MCF 10A (cell line): ENCODE results near the gene CCL24. TPM values are rescaled to one million over a fixed set of nuclear protein-coding genes. Genes with fewer than 3 reads are reported as not detected.
"Not testable (repeated sequence)": the region's sequence is repeated elsewhere in the genome, so short reads cannot be mapped to it uniquely, and the experiment has no call there.

Source experiments
- BruUV-seq: library from RNA; stranded (reverse); fragments of 400-500 nt; replicated peaks from 2 replicates; lab custom pipeline; 2021; lab: Mats Ljungman, UMichigan
- CTCF ChIA-PET: fragments of 300-600 bp; sonication (Branson Sonifier 250); formaldehyde crosslinking; extraction: SDS; loops from one replicate; lab custom pipeline; 2021; ENCODE audit warnings: antibody characterized with exemption, inconsistent platforms; lab: Yijun Ruan, JAX
- POLR2A ChIA-PET: fragments of 300-600, 350-650 bp; sonication (Branson Sonifier 250); formaldehyde crosslinking; extraction: SDS; loops from one replicate; lab custom pipeline; 2020; ENCODE audit warnings: antibody characterized with exemption, inconsistent platforms; lab: Yijun Ruan, JAX
- DNase-seq: peaks from one replicate; pipeline ENCODE4 v3.0.0-alpha.2; 2018; ENCODE audit not compliant: unreplicated experiment
- H3K27ac Mint-ChIP-seq: one replicate; pipeline ENCODE4 v1.8.0; 2022; ENCODE audit warnings: mild to moderate bottlenecking, low read depth, mixed read lengths; ENCODE audit not compliant: unreplicated experiment
- H3K27me3 Mint-ChIP-seq: one replicate; pipeline ENCODE4 v1.8.0; 2022; ENCODE audit warnings: mixed read lengths; ENCODE audit not compliant: insufficient read depth, unreplicated experiment
- H3K36me3 Mint-ChIP-seq: one replicate; pipeline ENCODE4 v1.8.0; 2022; ENCODE audit warnings: mild to moderate bottlenecking, moderate library complexity, mixed read lengths; ENCODE audit not compliant: insufficient read depth, unreplicated experiment
- H3K4me1 Mint-ChIP-seq: one replicate; pipeline ENCODE4 v1.8.0; 2022; ENCODE audit warnings: mixed read lengths; ENCODE audit not compliant: insufficient read depth, unreplicated experiment
- H3K4me3 Mint-ChIP-seq: one replicate; pipeline ENCODE4 v1.8.0; 2022; ENCODE audit warnings: mild to moderate bottlenecking, moderate library complexity, mixed read lengths; ENCODE audit not compliant: unreplicated experiment
- H3K9me3 Mint-ChIP-seq: one replicate; pipeline ENCODE4 v1.8.0; 2022; ENCODE audit warnings: mixed read lengths; ENCODE audit not compliant: unreplicated experiment
- CTCF ChIP-seq: fragments of 200-600 bp; IDR thresholded peaks from one replicate; pipeline ENCODE4 v1.8.0; 2022; ENCODE audit warnings: antibody characterized with exemption, mild to moderate bottlenecking; ENCODE audit not compliant: unreplicated experiment
- intact Hi-C: fragments of 100-400 bp; cut with micrococcal nuclease; formaldehyde crosslinking; loops from 2 replicates; pipeline ENCODE4 v1.14.1; 2022
- total RNA-seq: library from RNA; stranded (reverse); gene quantifications from 2 replicates; pipeline ENCODE4 v1.2.3, GENCODE V29; 2022

Gene CCL24
- total RNA-seq, 1 experiment from 2014 or later = not detected

GRCh38 chr7:75798770-75799169, 14.8 kb downstream of the CCL24 start:
- no TSS peak for BruUV-seq
- peaks cover 3% of the 10 kb centered on the region for H3K36me3 Mint-ChIP-seq
- POLR2A ChIA-PET = no interaction called here
- no peak for TF ChIP-seq CTCF
- no peak overlapping the region for H3K27ac Mint-ChIP-seq
- no peaks in the 10 kb centered on the region for H3K4me1 Mint-ChIP-seq
- CTCF ChIA-PET = interaction anchor here (0.7 kb wide), 1 partner anchor 62 kb away, joined by 3 read pairs; no protein-coding TSS in a partner anchor
- no peaks in the 10 kb centered on the region for H3K9me3 Mint-ChIP-seq
- intact Hi-C loops = no loop called here
- peaks cover 25% of the 10 kb centered on the region for H3K27me3 Mint-ChIP-seq
- no peak overlapping the region for H3K4me3 Mint-ChIP-seq
- no peak for DNase-seq

- DNase-seq = no peak
Measured at GRCh38 chr7:75796420-75796819, 17.2 kb downstream of the CCL24 start.

GRCh38 chr7:75795831-75796285, 17.7 kb downstream of the CCL24 start:
- BruUV-seq = no TSS peak
- Mint-ChIP-seq H3K27me3 (peaks cover 28% of the 10 kb centered on the region), H3K4me3 (no peak overlapping the region), H3K9me3 (no peaks in the 10 kb centered on the region), H3K4me1 (peaks cover 6% of the 10 kb centered on the region), H3K36me3 (peaks cover 7% of the 10 kb centered on the region), H3K27ac (no peak overlapping the region)
- no peak for DNase-seq
- intact Hi-C loops = no loop called here
- ChIA-PET POLR2A (no interaction called here), CTCF (interaction anchor here (0.6 kb wide), 1 partner anchor 367 kb away, joined by 3 read pairs; no protein-coding TSS in a partner anchor)
- no peak for TF ChIP-seq CTCF

More at GRCh38 chr7:75796420-75796819, 17.2 kb downstream of the CCL24 start:
- H3K27ac Mint-ChIP-seq = no peak overlapping the region
- no peak for TF ChIP-seq CTCF
- peaks cover 28% of the 10 kb centered on the region for H3K27me3 Mint-ChIP-seq
- peaks cover 3% of the 10 kb centered on the region for H3K4me1 Mint-ChIP-seq
- no peak overlapping the region for H3K4me3 Mint-ChIP-seq
- intact Hi-C loops = no loop called here
- BruUV-seq = no TSS peak
- H3K9me3 Mint-ChIP-seq = no peaks in the 10 kb centered on the region
- peaks cover 7% of the 10 kb centered on the region for H3K36me3 Mint-ChIP-seq
- POLR2A ChIA-PET = no interaction called here
- CTCF ChIA-PET = interaction anchor here (0.6 kb wide), 1 partner anchor 367 kb away, joined by 3 read pairs; no protein-coding TSS in a partner anchor

GRCh38 chr7:75793676-75794075, 19.9 kb downstream of the CCL24 start:
- POLR2A ChIA-PET = no interaction called here
- H3K4me3 Mint-ChIP-seq = no peak overlapping the region
- TF ChIP-seq CTCF = no peak
- DNase-seq = no peak
- peaks cover 6% of the 10 kb centered on the region for H3K4me1 Mint-ChIP-seq
- peaks cover 28% of the 10 kb centered on the region for H3K27me3 Mint-ChIP-seq
- no peaks in the 10 kb centered on the region for H3K9me3 Mint-ChIP-seq
- H3K36me3 Mint-ChIP-seq = peaks cover 7% of the 10 kb centered on the region
- no peak overlapping the region for H3K27ac Mint-ChIP-seq
- no TSS peak for BruUV-seq
- intact Hi-C loops = no loop called here
- CTCF ChIA-PET = no interaction called here

- peaks cover 28% of the 10 kb centered on the region for H3K27me3 Mint-ChIP-seq
- BruUV-seq, H3K4me3 Mint-ChIP-seq, DNase-seq, H3K27ac Mint-ChIP-seq, H3K36me3 Mint-ChIP-seq, intact Hi-C loops, H3K9me3 Mint-ChIP-seq, H3K4me1 Mint-ChIP-seq, POLR2A ChIA-PET: not testable (repeated sequence)
- CTCF ChIA-PET = interaction anchor here (1.2 kb wide), 1 partner anchor 176 kb away, joined by 3 read pairs; no protein-coding TSS in a partner anchor
Measured at GRCh38 chr7:75792567-75792966, 21.0 kb downstream of the CCL24 start.
